GM19438 (cell line): ENCODE results near the gene MTOR.

ENCODE experiments used
- ATAC-seq: cut with Tn5 transposase; IDR thresholded peaks from one replicate; pipeline ENCODE4 v1.9.1; 2021; ENCODE audit warnings: low read depth; ENCODE audit not compliant: unreplicated experiment

Gene MTOR

GRCh38 chr1:11229203-11229602 is 33.1 kb downstream of the MTOR start:
- no peak for ATAC-seq

- no peak for ATAC-seq
Measured at GRCh38 chr1:11227106-11228077, 35.0 kb downstream of the MTOR start.

- ATAC-seq = no peak
Measured at GRCh38 chr1:11216074-11216473, 46.3 kb downstream of the MTOR start.

- ATAC-seq = no peak
Measured at GRCh38 chr1:11215381-11216005, 46.9 kb downstream of the MTOR start.

GRCh38 chr1:11214698-11215380 is 47.5 kb downstream of the MTOR start:
- ATAC-seq = no peak

GRCh38 chr1:11211925-11212587 is 50.3 kb downstream of the MTOR start:
- ATAC-seq = no peak

GRCh38 chr1:11211461-11211860 is 50.9 kb downstream of the MTOR start:
- no peak for ATAC-seq

- no peak for ATAC-seq
Measured at GRCh38 chr1:11207898-11208611, 54.3 kb downstream of the MTOR start.

- no peak for ATAC-seq
Measured at GRCh38 chr1:11204396-11205190, 57.8 kb downstream of the MTOR start.

- no peak for ATAC-seq
Measured at GRCh38 chr1:11198851-11199594, 63.3 kb downstream of the MTOR start.

- ATAC-seq = no peak
Measured at GRCh38 chr1:11198257-11198656, 64.1 kb downstream of the MTOR start.

- ATAC-seq = no peak
Measured at GRCh38 chr1:11197359-11197758, 65.0 kb downstream of the MTOR start.

- no peak for ATAC-seq
Measured at GRCh38 chr1:11196945-11197344, 65.4 kb downstream of the MTOR start.

- no peak for ATAC-seq
Measured at GRCh38 chr1:11194407-11195176, 67.8 kb downstream of the MTOR start.

- ATAC-seq = no peak
Measured at GRCh38 chr1:11193376-11193775, 69.0 kb downstream of the MTOR start.

GRCh38 chr1:11188858-11189451 is 73.4 kb downstream of the MTOR start, which contains the start of gene ANGPTL7:
Gene ANGPTL7 (plus strand): TSS chr1:11189355. CDS start chr1:11189580, 225 bp downstream.
- ATAC-seq = no peak

- no peak for ATAC-seq
Measured at GRCh38 chr1:11188381-11188780, 74.0 kb downstream of the MTOR start.
